Measurements from ENCODE around the gene MSRB2.

DNA sequence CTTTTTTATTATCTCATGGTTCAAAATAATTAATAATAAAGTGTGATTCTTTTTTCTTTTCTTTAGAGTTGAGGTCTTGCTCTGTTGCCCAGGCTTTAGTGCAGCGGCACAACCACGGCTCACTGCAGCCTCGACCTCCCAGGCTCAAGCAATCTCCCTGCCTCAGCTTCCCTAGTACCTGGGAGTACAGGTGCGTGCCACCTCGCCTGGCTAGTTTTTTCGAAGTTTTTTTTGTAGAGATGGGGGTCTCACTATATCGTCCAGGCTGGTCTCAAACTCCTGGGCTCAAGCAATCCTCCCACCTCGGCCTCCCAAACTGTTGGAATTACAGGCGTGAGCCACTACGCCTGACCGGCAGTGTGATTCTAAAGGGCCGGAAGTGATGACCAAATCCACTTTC is 28.0 kb upstream of the MSRB2 start:
- TF ChIP-seq, protein P1, sequence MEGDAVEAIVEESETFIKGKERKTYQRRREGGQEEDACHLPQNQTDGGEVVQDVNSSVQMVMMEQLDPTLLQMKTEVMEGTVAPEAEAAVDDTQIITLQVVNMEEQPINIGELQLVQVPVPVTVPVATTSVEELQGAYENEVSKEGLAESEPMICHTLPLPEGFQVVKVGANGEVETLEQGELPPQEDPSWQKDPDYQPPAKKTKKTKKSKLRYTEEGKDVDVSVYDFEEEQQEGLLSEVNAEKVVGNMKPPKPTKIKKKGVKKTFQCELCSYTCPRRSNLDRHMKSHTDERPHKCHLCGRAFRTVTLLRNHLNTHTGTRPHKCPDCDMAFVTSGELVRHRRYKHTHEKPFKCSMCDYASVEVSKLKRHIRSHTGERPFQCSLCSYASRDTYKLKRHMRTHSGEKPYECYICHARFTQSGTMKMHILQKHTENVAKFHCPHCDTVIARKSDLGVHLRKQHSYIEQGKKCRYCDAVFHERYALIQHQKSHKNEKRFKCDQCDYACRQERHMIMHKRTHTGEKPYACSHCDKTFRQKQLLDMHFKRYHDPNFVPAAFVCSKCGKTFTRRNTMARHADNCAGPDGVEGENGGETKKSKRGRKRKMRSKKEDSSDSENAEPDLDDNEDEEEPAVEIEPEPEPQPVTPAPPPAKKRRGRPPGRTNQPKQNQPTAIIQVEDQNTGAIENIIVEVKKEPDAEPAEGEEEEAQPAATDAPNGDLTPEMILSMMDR (IDR thresholded peaks at IDR 0.05; ENCODE audit: poor library complexity), result no peak
- TF ChIP-seq EZH2 (IDR thresholded peaks at IDR 0.05; ENCODE audit: borderline replicate concordance), result no peak

Measured in hepatocyte (in vitro differentiated cells).